Mammary epithelial cell (primary cell): Measurements from ENCODE around the gene OCA2.

Experiments
- EZH2 ChIP-seq: IDR thresholded peaks from 2 replicates; pipeline ENCODE4 v1.6.1; 2012; ENCODE audit warnings: low read length, inconsistent platforms, borderline replicate concordance
- TF ChIP-seq, protein P1 (sequence below), 2 donors: IDR thresholded peaks in 1 of 2; conservative IDR thresholded peaks in 1 of 2; 2 replicates each; pipeline ENCODE4 v1.5.1; 2011 to 2012; ENCODE audit warnings: inconsistent platforms in 2 of 2, low read length in 2 of 2, mild to moderate bottlenecking in 2 of 2, control low read depth in 1 of 2, low read depth in 1 of 2; ENCODE audit not compliant: insufficient read depth in 1 of 2; ENCODE audit errors: extremely low read depth in 1 of 2

- TF ChIP-seq, protein P1, sequence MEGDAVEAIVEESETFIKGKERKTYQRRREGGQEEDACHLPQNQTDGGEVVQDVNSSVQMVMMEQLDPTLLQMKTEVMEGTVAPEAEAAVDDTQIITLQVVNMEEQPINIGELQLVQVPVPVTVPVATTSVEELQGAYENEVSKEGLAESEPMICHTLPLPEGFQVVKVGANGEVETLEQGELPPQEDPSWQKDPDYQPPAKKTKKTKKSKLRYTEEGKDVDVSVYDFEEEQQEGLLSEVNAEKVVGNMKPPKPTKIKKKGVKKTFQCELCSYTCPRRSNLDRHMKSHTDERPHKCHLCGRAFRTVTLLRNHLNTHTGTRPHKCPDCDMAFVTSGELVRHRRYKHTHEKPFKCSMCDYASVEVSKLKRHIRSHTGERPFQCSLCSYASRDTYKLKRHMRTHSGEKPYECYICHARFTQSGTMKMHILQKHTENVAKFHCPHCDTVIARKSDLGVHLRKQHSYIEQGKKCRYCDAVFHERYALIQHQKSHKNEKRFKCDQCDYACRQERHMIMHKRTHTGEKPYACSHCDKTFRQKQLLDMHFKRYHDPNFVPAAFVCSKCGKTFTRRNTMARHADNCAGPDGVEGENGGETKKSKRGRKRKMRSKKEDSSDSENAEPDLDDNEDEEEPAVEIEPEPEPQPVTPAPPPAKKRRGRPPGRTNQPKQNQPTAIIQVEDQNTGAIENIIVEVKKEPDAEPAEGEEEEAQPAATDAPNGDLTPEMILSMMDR (conservative IDR thresholded peaks at IDR 0.05 in 1 of 2, IDR thresholded peaks at IDR 0.05 in 1 of 2; ENCODE audit: extremely low read depth in 1 of 2, insufficient read depth in 1 of 2, low read depth in 1 of 2, low read length in 2 of 2): no peak
- no peak for TF ChIP-seq EZH2
Observed at GRCh38 chr15:27770086-27770607, 329.0 kb downstream of the OCA2 start.
